ENCODE data around the gene CCDC192. TPM values are rescaled to one million over a fixed set of nuclear protein-coding genes. Genes with fewer than 3 reads are reported as not detected.
"Not testable (repeated sequence)": the region's sequence is repeated elsewhere in the genome, so short reads cannot be mapped to it uniquely, and the experiment has no call there.

The CCDC192 gene
- total RNA-seq, 4 donors from 2014 or later = 0.94 to 2.6 (median 0.94) TPM; not detected in 1

GRCh38 chr5:127846884-127847283 lies 143.7 kb downstream of the CCDC192 start:
- TF ChIP-seq EP300 (IDR thresholded peaks at IDR 0.05) (no peak), POLR2A (IDR thresholded peaks at IDR 0.05) (no peak), POLR2AphosphoS5 (IDR thresholded peaks at IDR 0.05) (no peak)
- TF ChIP-seq, protein P1, sequence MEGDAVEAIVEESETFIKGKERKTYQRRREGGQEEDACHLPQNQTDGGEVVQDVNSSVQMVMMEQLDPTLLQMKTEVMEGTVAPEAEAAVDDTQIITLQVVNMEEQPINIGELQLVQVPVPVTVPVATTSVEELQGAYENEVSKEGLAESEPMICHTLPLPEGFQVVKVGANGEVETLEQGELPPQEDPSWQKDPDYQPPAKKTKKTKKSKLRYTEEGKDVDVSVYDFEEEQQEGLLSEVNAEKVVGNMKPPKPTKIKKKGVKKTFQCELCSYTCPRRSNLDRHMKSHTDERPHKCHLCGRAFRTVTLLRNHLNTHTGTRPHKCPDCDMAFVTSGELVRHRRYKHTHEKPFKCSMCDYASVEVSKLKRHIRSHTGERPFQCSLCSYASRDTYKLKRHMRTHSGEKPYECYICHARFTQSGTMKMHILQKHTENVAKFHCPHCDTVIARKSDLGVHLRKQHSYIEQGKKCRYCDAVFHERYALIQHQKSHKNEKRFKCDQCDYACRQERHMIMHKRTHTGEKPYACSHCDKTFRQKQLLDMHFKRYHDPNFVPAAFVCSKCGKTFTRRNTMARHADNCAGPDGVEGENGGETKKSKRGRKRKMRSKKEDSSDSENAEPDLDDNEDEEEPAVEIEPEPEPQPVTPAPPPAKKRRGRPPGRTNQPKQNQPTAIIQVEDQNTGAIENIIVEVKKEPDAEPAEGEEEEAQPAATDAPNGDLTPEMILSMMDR (IDR thresholded peaks at IDR 0.05) = no peak

DNA sequence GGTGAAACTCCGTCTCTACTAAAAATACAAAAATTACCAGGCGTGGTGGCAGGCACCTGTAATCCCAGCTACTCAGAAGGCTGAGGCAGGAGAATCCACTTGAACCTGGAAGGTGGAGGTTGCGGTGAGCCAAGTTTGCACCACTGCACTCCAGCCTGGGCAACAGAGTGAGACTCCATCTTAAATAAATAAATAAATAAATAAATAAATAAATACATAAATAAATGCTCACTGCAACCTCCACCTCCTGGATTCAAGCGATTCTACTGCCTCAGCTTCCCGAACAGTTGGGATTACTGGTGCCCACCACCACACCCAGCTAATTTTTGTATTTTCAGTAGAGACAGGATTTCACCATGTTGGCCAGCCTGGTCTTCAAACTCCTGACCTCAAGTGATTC lies 144.4 kb downstream of the CCDC192 start:
- not testable (repeated sequence) for H3K27me3 ChIP-seq, ATAC-seq, H3K27ac ChIP-seq, H3K4me3 ChIP-seq, H3K36me3 ChIP-seq, H3K9me3 ChIP-seq
- WGBS, 2 donors (ENCODE audit: low coverage in 1 of 2) = 96 to 98% methylated on average over 4 to 5 of the region's 5 CpGs
- H3K4me1 ChIP-seq = peaks cover 0 to 17% (median 0%) of the 10 kb centered on the region in 3 donors

More at GRCh38 chr5:127846884-127847283, 143.7 kb downstream of the CCDC192 start:
- no peak overlapping the region for H3K4me3 ChIP-seq
- no peak overlapping the region for H3K27ac ChIP-seq
- H3K27me3 ChIP-seq = no peaks in the 10 kb centered on the region
- H3K4me1 ChIP-seq = peaks cover 0 to 17% (median 0%) of the 10 kb centered on the region in 3 donors
- no peak for ATAC-seq
- 97 to 100% methylated on average over 2 of the region's 2 CpGs for WGBS, 2 donors (ENCODE audit: low coverage in 1 of 2)
- no peaks in the 10 kb centered on the region for H3K9me3 ChIP-seq
- no peaks in the 10 kb centered on the region for H3K36me3 ChIP-seq

DNA sequence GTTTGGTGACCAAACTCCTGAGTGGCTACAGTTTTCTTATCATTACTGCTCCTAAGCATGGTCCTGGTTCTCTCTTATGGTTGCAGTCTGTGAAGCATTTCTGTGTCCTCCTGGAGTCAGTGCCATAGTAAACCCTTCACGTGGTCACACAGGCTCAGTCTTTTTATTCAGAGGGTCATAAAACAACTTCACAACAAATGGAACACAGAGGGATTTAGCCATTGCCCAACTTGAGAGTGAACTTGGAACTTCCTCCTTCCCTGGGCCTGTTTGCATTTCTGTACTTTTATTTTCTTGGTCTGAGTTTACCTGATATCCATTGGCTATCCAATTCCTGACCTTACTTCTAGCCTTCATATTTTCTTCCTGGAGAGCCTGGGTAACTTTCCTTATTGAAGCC lies 144.9 kb downstream of the CCDC192 start:
- Histone ChIP-seq H3K27ac (no peak overlapping the region), H3K4me3 (no peak overlapping the region), H3K9me3 (no peaks in the 10 kb centered on the region), H3K36me3 (no peaks in the 10 kb centered on the region), H3K4me1 (peaks cover 0 to 17% (median 0%) of the 10 kb centered on the region in 3 donors), H3K27me3 (no peaks in the 10 kb centered on the region)
- TF ChIP-seq POLR2AphosphoS5 (IDR thresholded peaks at IDR 0.05) (no peak), POLR2A (IDR thresholded peaks at IDR 0.05) (no peak), EP300 (IDR thresholded peaks at IDR 0.05) (no peak)
- TF ChIP-seq, protein P1 (IDR thresholded peaks at IDR 0.05) = no peak
- no peak for ATAC-seq
- 70 to 90% methylated on average over 1 of the region's 1 CpG for WGBS, 2 donors (ENCODE audit: low coverage in 1 of 2)

DNA sequence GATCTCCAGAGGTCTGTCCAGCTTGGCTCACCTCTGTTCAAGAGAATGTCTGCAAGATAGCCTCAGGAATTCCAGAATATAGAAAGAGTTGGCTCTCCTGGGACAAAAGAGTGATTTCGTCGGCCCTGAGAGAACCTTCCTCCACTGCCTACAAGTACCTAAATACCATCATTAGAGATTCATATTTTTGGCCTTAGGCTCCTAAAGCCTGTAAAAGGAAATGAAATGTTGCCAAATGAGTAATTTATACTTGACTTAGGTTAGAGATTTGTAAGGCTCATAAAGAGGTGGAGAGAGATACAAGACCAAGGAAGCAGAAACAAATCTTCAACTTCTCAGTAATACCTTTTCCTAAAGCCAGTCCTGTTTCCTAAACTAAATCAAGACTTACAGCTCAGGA lies 146.2 kb downstream of the CCDC192 start:
- H3K36me3 ChIP-seq = no peaks in the 10 kb centered on the region
- no peak for TF ChIP-seq POLR2A (IDR thresholded peaks at IDR 0.05)
- TF ChIP-seq EP300 (IDR thresholded peaks at IDR 0.05) = no peak
- TF ChIP-seq, protein P1 (IDR thresholded peaks at IDR 0.05) = no peak
- TF ChIP-seq POLR2AphosphoS5 (IDR thresholded peaks at IDR 0.05) = no peak
- H3K4me1 ChIP-seq = peaks cover 0 to 12% (median 0%) of the 10 kb centered on the region in 3 donors
- 52 to 80% methylated on average over 1 to 2 of the region's 2 CpGs for WGBS, 2 donors (ENCODE audit: low coverage in 1 of 2)
- no peak overlapping the region for H3K4me3 ChIP-seq
- no peak overlapping the region for H3K27ac ChIP-seq
- no peaks in the 10 kb centered on the region for H3K9me3 ChIP-seq
- ATAC-seq = no peak
- H3K27me3 ChIP-seq = no peaks in the 10 kb centered on the region

GRCh38 chr5:127849891-127850290 lies 146.7 kb downstream of the CCDC192 start:
- H3K27ac ChIP-seq = no peak overlapping the region
- no peaks in the 10 kb centered on the region for H3K36me3 ChIP-seq
- no peak overlapping the region for H3K4me3 ChIP-seq
- WGBS, 2 donors (ENCODE audit: low coverage in 1 of 2) = 79 to 89% methylated on average over 3 to 4 of the region's 4 CpGs
- peaks cover 0 to 7% (median 0%) of the 10 kb centered on the region in 3 donors for H3K4me1 ChIP-seq
- no peaks in the 10 kb centered on the region for H3K27me3 ChIP-seq
- ATAC-seq = no peak
- TF ChIP-seq, protein P1 (IDR thresholded peaks at IDR 0.05) = no peak
- TF ChIP-seq POLR2A (IDR thresholded peaks at IDR 0.05) = no peak
- no peak for TF ChIP-seq EP300 (IDR thresholded peaks at IDR 0.05)
- TF ChIP-seq POLR2AphosphoS5 (IDR thresholded peaks at IDR 0.05) = no peak
- H3K9me3 ChIP-seq = no peaks in the 10 kb centered on the region
